ENCODE data around the gene CAPN1.
"Not testable (repeated sequence)": the region's sequence is repeated elsewhere in the genome, so short reads cannot be mapped to it uniquely, and the experiment has no call there.

The CAPN1 gene

GRCh38 chr11:65221026-65221425, 39.3 kb downstream of the CAPN1 start:
- no peak for DNase-seq

DNA sequence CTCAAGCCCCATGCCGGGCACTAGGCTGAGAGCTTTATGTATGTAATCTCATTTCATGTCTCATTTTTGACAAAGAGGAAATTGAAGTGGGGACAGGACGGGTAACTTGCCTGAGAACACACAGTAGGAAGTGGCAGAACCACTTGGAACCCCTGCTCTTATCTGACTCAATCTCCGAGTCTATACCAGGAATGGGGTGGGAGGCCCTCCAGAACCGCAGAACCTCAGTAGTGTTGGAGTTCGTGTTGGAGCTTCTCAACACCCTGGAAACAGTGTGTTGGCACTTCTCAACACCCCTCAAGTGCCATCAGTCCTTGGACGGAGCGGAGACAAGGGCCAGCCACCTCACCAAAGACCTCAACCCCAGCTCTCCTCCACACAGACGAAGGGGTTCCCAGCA, 41.3 kb downstream of the CAPN1 start:
- no peak for DNase-seq

DNA sequence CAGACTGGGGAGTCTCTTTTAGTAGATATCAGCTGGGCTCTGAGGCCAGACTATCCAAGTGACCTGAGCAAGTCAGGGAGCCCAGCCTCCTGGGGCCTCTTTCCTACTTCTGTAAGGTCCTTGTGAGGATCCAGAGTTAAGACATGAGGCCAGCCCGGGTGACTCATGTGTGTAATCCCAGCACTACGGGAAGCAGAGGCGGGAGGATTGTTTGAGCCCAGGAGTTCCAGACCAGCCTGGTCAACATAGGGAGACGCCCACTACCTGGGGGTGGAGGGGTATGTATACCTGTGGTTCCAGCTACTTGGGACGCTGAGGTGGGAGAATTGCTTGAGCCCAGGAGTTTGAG, 43.2 kb downstream of the CAPN1 start:
- DNase-seq, result no peak

DNA sequence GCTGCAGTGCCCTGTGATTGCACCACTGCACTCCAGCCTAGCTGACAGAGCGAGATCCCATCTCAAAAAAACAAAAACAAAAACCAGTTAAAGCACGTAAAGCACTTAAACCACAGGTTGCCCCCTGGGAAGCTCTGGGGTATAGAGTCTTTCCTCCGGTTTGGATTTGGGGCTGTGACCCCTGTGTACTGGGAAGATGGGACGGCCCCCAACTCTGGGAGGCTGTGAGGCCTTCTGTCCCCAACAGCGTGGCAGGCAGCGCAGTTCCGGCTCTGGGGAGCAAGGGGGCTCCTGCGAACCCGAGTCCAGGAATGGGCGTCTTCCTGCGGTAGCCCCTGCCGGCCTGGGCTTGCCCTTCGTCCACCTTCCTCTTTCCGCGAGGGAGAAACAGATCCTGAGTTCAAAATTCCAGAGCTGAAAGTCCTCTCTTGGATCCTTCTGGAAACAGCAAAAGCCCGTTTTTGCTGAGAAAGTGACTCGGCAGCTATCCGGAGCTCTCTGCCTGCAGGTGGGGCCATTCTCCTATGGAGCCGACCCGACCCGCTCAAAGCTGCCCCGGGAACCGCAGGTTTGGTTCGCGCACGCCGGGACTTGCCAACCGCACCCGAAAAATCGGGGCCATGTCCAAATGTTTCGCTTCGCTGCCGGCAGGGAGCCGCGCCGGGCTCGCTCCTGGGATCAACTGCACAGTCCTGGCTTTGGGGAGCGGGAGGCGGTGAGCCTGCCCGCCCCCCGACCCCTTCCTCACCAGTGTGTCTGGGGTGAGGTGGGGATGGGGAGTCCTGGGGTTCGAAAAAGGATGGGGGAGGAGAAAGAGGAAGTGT, 43.8 kb downstream of the CAPN1 start:
- DNase-seq, result no peak

- no peak for DNase-seq
Observed at GRCh38 chr11:65226103-65226442, 44.3 kb downstream of the CAPN1 start.

- no peak for DNase-seq
Observed at GRCh38 chr11:65227879-65228278, 46.2 kb downstream of the CAPN1 start.

DNA sequence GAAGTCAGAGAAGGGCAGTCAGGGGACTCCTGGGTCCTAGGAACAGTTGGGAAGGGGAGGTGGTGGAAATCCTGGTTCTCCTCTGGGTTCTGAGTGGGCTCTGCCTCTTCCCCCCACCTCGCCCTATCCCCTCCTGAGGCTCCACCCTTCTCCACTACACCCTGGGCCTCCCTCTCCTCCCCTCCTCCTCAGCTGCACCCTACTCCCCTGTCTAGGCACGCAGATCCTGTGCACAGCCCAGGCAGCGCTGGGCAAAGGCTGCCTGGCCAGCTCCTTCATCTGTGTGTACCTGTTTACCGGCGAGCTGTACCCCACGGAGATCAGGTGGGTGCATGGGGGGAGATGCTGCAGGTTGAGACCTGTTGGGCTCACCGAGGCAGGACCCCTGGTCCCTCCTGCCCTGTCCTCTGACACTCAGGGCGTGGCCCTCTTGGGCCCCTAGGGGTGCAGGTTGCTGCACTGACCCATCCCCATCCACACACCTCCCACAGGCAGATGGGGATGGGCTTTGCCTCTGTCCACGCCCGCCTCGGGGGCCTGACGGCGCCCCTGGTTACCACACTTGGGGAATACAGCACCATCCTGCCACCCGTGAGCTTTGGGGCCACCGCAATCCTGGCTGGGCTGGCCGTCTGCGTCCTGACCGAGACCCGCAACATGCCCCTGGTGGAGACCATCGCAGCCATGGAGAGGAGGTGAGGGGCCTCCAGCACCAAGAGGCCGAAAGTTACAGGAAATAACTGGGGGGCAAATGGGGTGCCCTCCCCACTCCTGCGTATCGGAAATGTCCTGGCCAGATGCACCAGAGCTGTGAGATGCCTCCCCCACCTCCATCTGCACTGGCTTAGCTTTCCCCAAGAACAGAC, 54.7 kb downstream of the CAPN1 start:
- DNase-seq, result no peak

- DNase-seq, result not testable (repeated sequence)
Observed at GRCh38 chr11:65238302-65238701, 56.6 kb downstream of the CAPN1 start.

GRCh38 chr11:65241134-65241533, 59.4 kb downstream of the CAPN1 start:
- DNase-seq, result no peak

- DNase-seq, result no peak
Observed at GRCh38 chr11:65241692-65242091, 60.0 kb downstream of the CAPN1 start.

DNA sequence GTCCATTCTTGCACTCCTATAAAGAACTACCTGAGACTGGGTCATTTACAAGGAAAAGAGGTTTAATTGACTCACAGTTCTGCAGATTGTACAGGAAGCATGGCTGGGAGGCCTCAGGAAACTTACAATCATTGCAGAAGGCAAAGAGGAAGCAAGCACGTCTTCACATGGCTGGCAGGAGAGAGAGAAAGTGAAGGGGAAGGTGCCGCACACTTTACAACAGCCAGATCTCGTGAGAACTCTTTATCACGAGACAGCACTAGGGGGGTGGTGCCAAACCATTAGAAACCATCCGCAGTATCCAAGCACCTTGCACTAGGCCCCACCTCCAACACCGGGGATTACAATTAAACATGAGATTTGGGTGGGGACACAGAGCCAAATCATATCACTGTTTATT, 60.7 kb downstream of the CAPN1 start:
- DNase-seq, result no peak

- DNase-seq, result no peak
Observed at GRCh38 chr11:65243797-65244196, 62.1 kb downstream of the CAPN1 start.

DNA sequence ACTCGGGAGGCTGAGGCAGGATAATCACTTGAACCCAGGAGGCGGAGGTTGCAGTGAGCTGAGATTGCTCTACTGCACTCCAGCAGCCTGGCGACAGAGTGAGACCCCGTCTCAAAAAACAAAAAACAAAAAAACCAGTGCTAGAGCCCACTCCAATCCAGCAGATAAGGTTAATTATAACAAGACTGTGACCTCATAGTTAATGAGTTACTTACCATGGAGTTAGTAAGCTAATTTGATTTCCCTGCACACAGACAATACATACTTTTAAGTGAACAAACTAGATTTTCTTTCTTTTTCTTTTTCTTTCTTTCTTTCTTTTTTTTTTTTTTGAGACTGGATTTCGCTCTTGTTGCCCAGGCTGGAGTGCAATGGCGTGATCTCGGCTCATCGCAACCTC, 63.3 kb downstream of the CAPN1 start:
- DNase-seq, result not testable (repeated sequence)

DNA sequence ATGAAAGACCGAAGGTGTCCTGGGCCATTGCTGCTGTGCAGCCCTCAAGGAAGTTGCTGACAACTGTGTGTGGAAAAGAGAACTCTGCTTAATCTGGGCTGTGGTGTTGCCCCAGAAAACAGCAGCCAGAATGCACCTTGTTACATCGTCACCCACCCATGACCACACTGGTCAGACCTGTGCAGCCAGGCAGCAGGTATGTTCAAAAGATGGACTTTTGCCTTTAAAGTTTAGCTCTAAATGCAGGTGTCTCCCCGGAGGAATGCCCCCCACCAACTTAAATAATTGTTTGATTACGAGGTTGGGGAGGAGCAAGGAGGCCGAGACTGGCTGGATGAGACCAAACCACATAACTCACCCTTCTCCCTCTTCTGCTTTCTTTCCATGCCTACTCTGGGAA, 64.8 kb downstream of the CAPN1 start:
- DNase-seq, result no peak

GRCh38 chr11:65248184-65248710, 66.5 kb downstream of the CAPN1 start:
- not testable (repeated sequence) for DNase-seq

DNA sequence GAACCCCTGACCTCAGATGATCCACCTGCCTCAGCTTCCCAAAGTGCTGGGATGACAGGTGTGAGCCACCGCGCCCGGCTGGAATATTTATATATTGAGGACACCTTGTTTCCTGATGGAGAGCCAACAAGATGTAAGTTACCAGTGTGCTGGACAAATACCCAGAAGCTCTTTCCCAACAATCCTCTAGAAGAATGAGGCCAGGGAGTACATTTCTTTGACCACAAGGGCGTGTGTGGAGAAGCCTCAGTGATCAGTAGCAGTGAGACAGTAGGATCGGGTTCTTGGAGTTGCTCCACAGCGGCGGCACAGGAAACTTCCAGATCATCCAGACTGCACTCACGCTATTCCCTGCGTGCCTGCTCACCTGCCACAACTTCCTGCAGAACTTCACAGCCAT, 69.7 kb downstream of the CAPN1 start:
- no peak for DNase-seq

DNA sequence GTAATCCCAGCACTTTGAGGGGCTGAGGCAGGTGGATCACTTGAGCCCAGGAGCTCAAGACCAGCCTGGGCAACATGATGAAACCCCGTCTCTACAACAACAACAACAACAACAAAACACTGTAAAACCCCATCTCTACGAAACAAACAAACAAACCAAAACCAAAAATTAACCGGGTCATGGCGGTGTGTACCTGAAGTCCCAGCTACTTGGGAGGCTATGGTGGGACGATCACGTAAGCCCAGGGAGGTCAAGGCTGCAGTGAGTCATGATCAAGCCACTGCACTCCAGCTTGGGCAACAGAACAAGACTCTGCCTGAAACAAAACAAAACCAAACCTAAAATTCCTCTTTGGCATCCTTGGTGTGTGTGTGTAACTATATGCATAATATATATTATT, 73.0 kb downstream of the CAPN1 start:
- no peak for DNase-seq

GRCh38 chr11:65258988-65259387, 77.3 kb downstream of the CAPN1 start:
- no peak for DNase-seq

DNA sequence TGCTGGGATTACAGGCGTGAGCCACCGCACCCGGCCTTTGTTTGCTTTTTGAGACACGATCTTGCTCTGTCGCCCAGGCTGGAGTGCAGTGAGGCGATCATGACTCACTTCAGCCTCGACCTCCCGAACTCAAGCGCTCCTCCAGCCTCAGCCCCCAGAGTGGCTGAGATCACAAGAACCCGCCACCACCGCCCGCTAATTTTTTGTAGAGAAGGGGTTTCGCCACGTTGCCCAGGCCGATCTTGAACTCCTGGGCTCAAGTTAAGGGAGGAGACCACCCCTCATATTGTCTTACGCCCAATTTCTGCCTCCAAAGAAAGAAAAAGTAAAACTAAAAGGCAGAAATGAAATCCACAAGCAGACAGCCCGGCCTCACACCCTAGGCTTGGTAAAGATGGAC, 78.6 kb downstream of the CAPN1 start:
- DNase-seq, result no peak

DNA sequence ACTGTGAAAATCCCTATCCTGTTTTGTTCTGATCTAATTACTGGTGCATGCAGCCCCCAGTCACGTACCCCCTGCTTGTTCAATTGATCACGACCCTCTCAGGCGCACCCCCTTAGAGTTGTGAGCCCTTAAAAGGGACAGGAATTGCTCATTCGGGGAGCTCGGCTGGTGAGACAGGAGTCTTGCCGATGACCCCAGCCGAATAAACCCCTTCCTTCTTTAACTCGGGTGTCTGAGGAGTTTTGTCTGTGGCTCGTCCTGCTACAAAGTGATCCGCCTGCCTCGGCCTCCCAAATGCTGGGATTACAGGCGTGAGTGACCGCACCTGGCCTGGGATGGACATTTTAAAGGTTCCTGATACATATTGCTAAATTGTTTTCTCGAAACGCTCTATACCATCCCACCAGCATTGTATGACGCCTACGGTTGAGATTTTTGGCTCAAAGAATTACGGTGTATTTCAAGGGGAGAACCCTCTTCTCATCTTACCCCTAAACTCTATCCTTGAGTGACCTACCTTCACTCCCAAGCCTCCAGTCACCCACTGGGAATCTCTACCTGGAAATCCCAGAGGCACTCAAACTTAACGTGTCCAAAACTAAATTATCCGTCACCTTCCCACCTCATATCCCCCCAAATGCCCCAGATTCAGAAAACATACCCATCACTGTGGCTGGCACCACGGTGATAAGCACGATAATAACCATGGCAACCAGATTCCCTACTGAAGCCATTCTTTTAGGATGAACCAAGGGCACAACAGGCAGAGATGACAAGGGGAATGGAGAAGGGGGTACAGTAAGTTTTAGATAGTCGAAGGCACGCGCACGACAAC, 79.2 kb downstream of the CAPN1 start:
- no peak for DNase-seq

All from NCI-H1048 (cell line).